Fibroblast of lung (primary cell): ENCODE measurements around the gene ZBTB43. TPM values are rescaled to one million over a fixed set of nuclear protein-coding genes. Genes with fewer than 3 reads are reported as not detected.

Source experiments
- DNase-seq, 2 donors: peaks; one replicate each; pipeline versions ENCODE4 v3.0.0 to v3.0.0-alpha.2; 2010; ENCODE audit warnings: low read depth in 2 of 2
- H2AFZ ChIP-seq: 2 replicates; pipeline ENCODE4 v1.5.1; 2012; ENCODE audit warnings: low read length, control low read depth, inconsistent platforms
- H3K27ac ChIP-seq: 2 replicates; pipeline ENCODE4 v1.5.1; 2011; ENCODE audit warnings: low read length, control low read depth; ENCODE audit not compliant: insufficient read depth
- H3K27me3 ChIP-seq: 2 replicates; pipeline ENCODE4 v1.5.1; 2011; ENCODE audit warnings: mild to moderate bottlenecking, low read length; ENCODE audit not compliant: control insufficient read depth, insufficient read depth
- H3K36me3 ChIP-seq: 2 replicates; pipeline ENCODE4 v1.5.1; 2011; ENCODE audit warnings: low read length; ENCODE audit not compliant: control insufficient read depth, insufficient read depth
- H3K4me1 ChIP-seq: 2 replicates; pipeline ENCODE4 v1.5.1; 2011; ENCODE audit warnings: low read length; ENCODE audit not compliant: control insufficient read depth, insufficient read depth; ENCODE audit errors: extremely low read depth
- H3K4me2 ChIP-seq: 2 replicates; pipeline ENCODE4 v1.5.1; 2011; ENCODE audit warnings: low read length, control low read depth; ENCODE audit not compliant: insufficient read depth; ENCODE audit errors: extremely low read depth
- H3K4me3 ChIP-seq, 4 experiments: fragments of 200-600 bp in 1 of 4; sonication (generic) in 1 of 4; replicated peaks in 1 of 4; 2 replicates each; pipeline ENCODE4 v1.5.1; 2011 to 2016; ENCODE audit warnings: low read length in 4 of 4, low read depth in 3 of 4, mild to moderate bottlenecking in 3 of 4, control low read depth in 2 of 4, inconsistent platforms in 1 of 4, mixed read lengths in 1 of 4; ENCODE audit not compliant: insufficient read depth in 1 of 4; ENCODE audit errors: control extremely low read depth in 1 of 4
- H3K79me2 ChIP-seq: 2 replicates; pipeline ENCODE4 v1.5.1; 2012; ENCODE audit warnings: mild to moderate bottlenecking, low read length, inconsistent platforms; ENCODE audit not compliant: control insufficient read depth, insufficient read depth
- H3K9ac ChIP-seq: 2 replicates; pipeline ENCODE4 v1.5.1; 2011; ENCODE audit warnings: mild to moderate bottlenecking, low read length, control low read depth; ENCODE audit not compliant: insufficient read depth
- H3K9me3 ChIP-seq: 2 replicates; pipeline ENCODE4 v1.5.1; 2012; ENCODE audit warnings: low read depth, low read length; ENCODE audit not compliant: control insufficient read depth, insufficient read depth
- H4K20me1 ChIP-seq: 2 replicates; pipeline ENCODE4 v1.5.1; 2011; ENCODE audit warnings: low read length; ENCODE audit not compliant: control insufficient read depth, insufficient read depth; ENCODE audit errors: extremely low read depth
- EZH2 ChIP-seq: IDR thresholded peaks from 2 replicates; pipeline ENCODE4 v1.5.1; 2012; ENCODE audit warnings: low read length, control low read depth, mild to moderate bottlenecking; ENCODE audit errors: missing control alignments
- polyA plus RNA-seq, 2 donors: library from polyadenylated mRNA; depleted of rRNA in 1 of 2; stranded (reverse) in 1 of 2; unstranded in 1 of 2; fragments of >200 nt; gene quantifications; 2 replicates each; pipeline ENCODE4 v1.2.1, GENCODE V29; 2011 to 2012; ENCODE audit warnings: missing spikeins in 1 of 2
- total RNA-seq: library from RNA; depleted of rRNA; stranded (reverse); fragments of >200 nt; gene quantifications from 2 replicates; pipeline ENCODE4 v1.2.1, GENCODE V29; 2014
- TF ChIP-seq, protein P1 (sequence below), 2 donors: IDR thresholded peaks in 1 of 2; conservative IDR thresholded peaks in 1 of 2; 1 replicate in 1 of 2; 2 replicates in 1 of 2; pipeline ENCODE4 v1.5.1; 2011 to 2012; ENCODE audit warnings: low read length in 2 of 2, control low read depth in 1 of 2, inconsistent platforms in 1 of 2, low read depth in 1 of 2, mild to moderate bottlenecking in 1 of 2

Gene ZBTB43
- total and polyA plus RNA-seq, 2 donors (not counting 1 experiment from before 2014, with no cell fraction given): 6.8 to 12.6 TPM

DNA sequence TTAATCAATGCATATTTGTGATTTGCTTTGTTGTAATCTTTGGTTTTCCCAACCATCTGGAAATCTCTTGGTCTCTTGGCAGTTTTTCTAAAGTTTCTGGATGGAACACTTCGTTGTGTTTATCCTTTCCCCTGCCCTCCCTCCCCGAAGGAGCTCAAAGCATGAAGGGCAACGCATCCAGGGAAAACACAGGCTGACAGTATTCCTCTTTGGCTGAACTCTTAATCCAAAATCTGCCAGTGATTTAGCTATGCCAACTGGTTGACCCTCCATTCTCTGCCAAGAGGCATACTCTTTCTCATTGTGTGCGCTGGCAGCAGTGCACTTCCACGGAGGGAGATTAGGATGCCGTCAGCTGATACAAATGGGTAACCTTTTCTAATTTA lies 76.1 kb downstream of the ZBTB43 start:
- H3K4me1 ChIP-seq: no peaks in the 10 kb centered on the region
- H3K9ac ChIP-seq: no peak overlapping the region
- H3K27me3 ChIP-seq: no peaks in the 10 kb centered on the region
- H3K36me3 ChIP-seq: peaks cover 8% of the 10 kb centered on the region
- H3K4me2 ChIP-seq: no peak overlapping the region
- H3K4me3 ChIP-seq: no peak overlapping the region
- no peak for TF ChIP-seq EZH2
- TF ChIP-seq, protein P1, sequence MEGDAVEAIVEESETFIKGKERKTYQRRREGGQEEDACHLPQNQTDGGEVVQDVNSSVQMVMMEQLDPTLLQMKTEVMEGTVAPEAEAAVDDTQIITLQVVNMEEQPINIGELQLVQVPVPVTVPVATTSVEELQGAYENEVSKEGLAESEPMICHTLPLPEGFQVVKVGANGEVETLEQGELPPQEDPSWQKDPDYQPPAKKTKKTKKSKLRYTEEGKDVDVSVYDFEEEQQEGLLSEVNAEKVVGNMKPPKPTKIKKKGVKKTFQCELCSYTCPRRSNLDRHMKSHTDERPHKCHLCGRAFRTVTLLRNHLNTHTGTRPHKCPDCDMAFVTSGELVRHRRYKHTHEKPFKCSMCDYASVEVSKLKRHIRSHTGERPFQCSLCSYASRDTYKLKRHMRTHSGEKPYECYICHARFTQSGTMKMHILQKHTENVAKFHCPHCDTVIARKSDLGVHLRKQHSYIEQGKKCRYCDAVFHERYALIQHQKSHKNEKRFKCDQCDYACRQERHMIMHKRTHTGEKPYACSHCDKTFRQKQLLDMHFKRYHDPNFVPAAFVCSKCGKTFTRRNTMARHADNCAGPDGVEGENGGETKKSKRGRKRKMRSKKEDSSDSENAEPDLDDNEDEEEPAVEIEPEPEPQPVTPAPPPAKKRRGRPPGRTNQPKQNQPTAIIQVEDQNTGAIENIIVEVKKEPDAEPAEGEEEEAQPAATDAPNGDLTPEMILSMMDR (conservative IDR thresholded peaks at IDR 0.05 in 1 of 2, IDR thresholded peaks at IDR 0.05 in 1 of 2; ENCODE audit: low read depth in 1 of 2, low read length in 2 of 2): no peak
- H4K20me1 ChIP-seq: no peaks in the 10 kb centered on the region
- DNase-seq: no peak
- peaks cover 4% of the 10 kb centered on the region for H3K79me2 ChIP-seq
- H3K9me3 ChIP-seq: no peaks in the 10 kb centered on the region
- no peak overlapping the region for H3K27ac ChIP-seq
- no peak overlapping the region for H2AFZ ChIP-seq

DNA sequence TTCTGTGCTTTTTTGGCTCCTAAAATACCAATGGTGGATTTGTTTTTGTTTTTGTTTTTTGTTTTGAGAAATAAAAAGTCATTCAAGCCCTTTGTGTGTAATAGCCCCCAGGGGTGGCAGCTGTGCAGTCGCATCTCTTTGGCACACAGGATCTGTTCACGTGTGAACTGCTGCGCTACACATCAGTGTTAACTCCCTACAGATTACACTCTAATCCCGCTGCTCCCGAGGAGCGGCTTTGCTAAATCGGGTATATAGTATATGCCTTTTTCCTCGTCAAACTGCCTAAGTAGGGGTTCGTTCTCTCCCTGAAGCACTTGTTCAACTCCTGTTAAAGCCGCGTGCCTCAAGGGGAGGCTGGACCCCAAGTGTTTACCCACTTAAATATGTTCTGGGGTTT lies 77.9 kb downstream of the ZBTB43 start:
- no peak overlapping the region for H3K4me2 ChIP-seq
- no peaks in the 10 kb centered on the region for H3K9me3 ChIP-seq
- no peak overlapping the region for H3K27ac ChIP-seq
- no peak overlapping the region for H3K4me3 ChIP-seq
- peaks cover 2% of the 10 kb centered on the region for H3K79me2 ChIP-seq
- DNase-seq: no peak
- H2AFZ ChIP-seq: no peak overlapping the region
- no peaks in the 10 kb centered on the region for H3K4me1 ChIP-seq
- H3K9ac ChIP-seq: no peak overlapping the region
- TF ChIP-seq, protein P1 (conservative IDR thresholded peaks at IDR 0.05 in 1 of 2, IDR thresholded peaks at IDR 0.05 in 1 of 2; ENCODE audit: low read depth in 1 of 2, low read length in 2 of 2): no peak
- peaks cover 8% of the 10 kb centered on the region for H3K36me3 ChIP-seq
- H3K27me3 ChIP-seq: no peaks in the 10 kb centered on the region
- no peaks in the 10 kb centered on the region for H4K20me1 ChIP-seq

DNA sequence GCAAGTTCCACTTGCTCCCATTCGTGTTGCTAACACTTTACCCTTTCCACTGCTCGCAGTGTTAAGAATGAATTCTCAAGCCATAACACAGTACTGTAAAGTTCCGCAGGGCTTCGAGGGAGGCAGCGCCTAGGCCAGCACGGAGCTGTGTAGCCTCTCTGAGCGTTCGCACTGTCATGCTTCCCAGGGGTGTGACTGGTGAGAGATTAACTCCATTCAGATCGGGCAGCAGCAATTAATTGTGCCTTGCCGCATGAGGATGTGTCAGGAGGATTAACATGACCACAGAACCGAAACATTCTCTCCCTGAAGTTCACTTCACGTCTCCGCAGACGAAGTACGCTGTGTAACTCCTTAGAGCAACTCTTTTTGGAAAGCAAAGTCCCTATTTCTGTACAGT lies 78.8 kb downstream of the ZBTB43 start:
- no peak for DNase-seq
- TF ChIP-seq, protein P1 (conservative IDR thresholded peaks at IDR 0.05 in 1 of 2, IDR thresholded peaks at IDR 0.05 in 1 of 2; ENCODE audit: low read depth in 1 of 2, low read length in 2 of 2): no peak
- no peak for TF ChIP-seq EZH2
- H3K9me3 ChIP-seq: no peaks in the 10 kb centered on the region
- H3K27ac ChIP-seq: no peak overlapping the region
- peaks cover 2% of the 10 kb centered on the region for H3K79me2 ChIP-seq
- H3K36me3 ChIP-seq: peaks cover 8% of the 10 kb centered on the region
- no peak overlapping the region for H3K4me3 ChIP-seq
- no peaks in the 10 kb centered on the region for H3K4me1 ChIP-seq
- H2AFZ ChIP-seq: no peak overlapping the region
- H3K9ac ChIP-seq: no peak overlapping the region
- H4K20me1 ChIP-seq: no peaks in the 10 kb centered on the region
- no peaks in the 10 kb centered on the region for H3K27me3 ChIP-seq
- H3K4me2 ChIP-seq: no peak overlapping the region
